Measurements from ENCODE around the gene DHX8. TPM values are rescaled to one million over a fixed set of nuclear protein-coding genes. Genes with fewer than 3 reads are reported as not detected.

DHX8 gene
- total RNA-seq, 1 donor from 2014 or later: 71.9 TPM

DNA sequence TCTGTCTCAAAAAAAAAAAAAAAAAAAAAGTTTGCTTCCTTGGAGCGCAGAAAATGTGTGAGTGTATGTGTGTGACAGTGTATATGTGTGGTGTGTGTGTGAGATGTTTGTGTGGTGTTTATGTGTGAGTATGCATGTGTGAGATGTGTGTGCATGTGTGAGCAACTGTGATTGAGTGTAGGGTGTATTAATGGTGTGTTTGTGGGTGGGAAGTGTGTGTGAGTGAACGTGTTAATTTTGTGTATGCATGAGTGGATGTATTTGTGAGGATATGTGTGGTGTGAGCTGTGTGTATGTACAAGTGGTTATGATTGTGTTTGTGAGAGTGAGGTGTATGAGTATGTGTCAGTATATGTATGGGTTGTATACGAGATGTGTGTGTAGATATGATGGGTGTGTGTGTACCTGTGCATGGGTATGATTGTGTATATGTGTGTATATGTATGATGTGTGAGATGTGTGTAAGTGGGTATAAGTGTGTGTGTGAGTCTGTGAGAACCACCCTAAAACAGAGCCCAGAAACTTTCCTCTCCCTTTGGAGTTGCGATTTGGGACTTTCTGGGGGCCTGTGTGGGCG is 84.8 kb downstream of the DHX8 start:
- no peak overlapping the region for H3K4me3 Mint-ChIP-seq
- DNase-seq (ENCODE audit: low spot score in 2 of 2, unreplicated experiment in 2 of 2): no peak
- H3K27ac Mint-ChIP-seq: no peak overlapping the region
- H3K9me3 Mint-ChIP-seq: no peaks in the 10 kb centered on the region
- no peaks in the 10 kb centered on the region for H3K4me1 Mint-ChIP-seq
- TF ChIP-seq, protein P1, sequence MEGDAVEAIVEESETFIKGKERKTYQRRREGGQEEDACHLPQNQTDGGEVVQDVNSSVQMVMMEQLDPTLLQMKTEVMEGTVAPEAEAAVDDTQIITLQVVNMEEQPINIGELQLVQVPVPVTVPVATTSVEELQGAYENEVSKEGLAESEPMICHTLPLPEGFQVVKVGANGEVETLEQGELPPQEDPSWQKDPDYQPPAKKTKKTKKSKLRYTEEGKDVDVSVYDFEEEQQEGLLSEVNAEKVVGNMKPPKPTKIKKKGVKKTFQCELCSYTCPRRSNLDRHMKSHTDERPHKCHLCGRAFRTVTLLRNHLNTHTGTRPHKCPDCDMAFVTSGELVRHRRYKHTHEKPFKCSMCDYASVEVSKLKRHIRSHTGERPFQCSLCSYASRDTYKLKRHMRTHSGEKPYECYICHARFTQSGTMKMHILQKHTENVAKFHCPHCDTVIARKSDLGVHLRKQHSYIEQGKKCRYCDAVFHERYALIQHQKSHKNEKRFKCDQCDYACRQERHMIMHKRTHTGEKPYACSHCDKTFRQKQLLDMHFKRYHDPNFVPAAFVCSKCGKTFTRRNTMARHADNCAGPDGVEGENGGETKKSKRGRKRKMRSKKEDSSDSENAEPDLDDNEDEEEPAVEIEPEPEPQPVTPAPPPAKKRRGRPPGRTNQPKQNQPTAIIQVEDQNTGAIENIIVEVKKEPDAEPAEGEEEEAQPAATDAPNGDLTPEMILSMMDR (IDR thresholded peaks at IDR 0.05; ENCODE audit: unreplicated experiment): no peak
- H3K36me3 Mint-ChIP-seq: no peaks in the 10 kb centered on the region
- H3K27me3 Mint-ChIP-seq (ENCODE audit: low read depth): peaks cover 7% of the 10 kb centered on the region

- Mint-ChIP-seq H3K36me3 (no peaks in the 10 kb centered on the region), H3K4me3 (no peak overlapping the region), H3K9me3 (no peaks in the 10 kb centered on the region), H3K27ac (no peak overlapping the region), H3K4me1 (no peaks in the 10 kb centered on the region), H3K27me3 (ENCODE audit: low read depth) (no peaks in the 10 kb centered on the region)
- no peak for DNase-seq (ENCODE audit: low spot score in 2 of 2, unreplicated experiment in 2 of 2)
- TF ChIP-seq, protein P1 (IDR thresholded peaks at IDR 0.05; ENCODE audit: unreplicated experiment): no peak
Measured at GRCh38 chr17:43570518-43570928, 86.7 kb downstream of the DHX8 start.

GRCh38 chr17:43572368-43572980 is 88.7 kb downstream of the DHX8 start:
- H3K4me1 Mint-ChIP-seq: peaks cover 7% of the 10 kb centered on the region
- H3K27ac Mint-ChIP-seq: no peak overlapping the region
- TF ChIP-seq, protein P1 (IDR thresholded peaks at IDR 0.05; ENCODE audit: unreplicated experiment): no peak
- H3K9me3 Mint-ChIP-seq: no peaks in the 10 kb centered on the region
- H3K27me3 Mint-ChIP-seq (ENCODE audit: low read depth): peaks cover 2% of the 10 kb centered on the region
- H3K36me3 Mint-ChIP-seq: no peaks in the 10 kb centered on the region
- DNase-seq (ENCODE audit: low spot score in 2 of 2, unreplicated experiment in 2 of 2): no peak
- H3K4me3 Mint-ChIP-seq: no peak overlapping the region

DNA sequence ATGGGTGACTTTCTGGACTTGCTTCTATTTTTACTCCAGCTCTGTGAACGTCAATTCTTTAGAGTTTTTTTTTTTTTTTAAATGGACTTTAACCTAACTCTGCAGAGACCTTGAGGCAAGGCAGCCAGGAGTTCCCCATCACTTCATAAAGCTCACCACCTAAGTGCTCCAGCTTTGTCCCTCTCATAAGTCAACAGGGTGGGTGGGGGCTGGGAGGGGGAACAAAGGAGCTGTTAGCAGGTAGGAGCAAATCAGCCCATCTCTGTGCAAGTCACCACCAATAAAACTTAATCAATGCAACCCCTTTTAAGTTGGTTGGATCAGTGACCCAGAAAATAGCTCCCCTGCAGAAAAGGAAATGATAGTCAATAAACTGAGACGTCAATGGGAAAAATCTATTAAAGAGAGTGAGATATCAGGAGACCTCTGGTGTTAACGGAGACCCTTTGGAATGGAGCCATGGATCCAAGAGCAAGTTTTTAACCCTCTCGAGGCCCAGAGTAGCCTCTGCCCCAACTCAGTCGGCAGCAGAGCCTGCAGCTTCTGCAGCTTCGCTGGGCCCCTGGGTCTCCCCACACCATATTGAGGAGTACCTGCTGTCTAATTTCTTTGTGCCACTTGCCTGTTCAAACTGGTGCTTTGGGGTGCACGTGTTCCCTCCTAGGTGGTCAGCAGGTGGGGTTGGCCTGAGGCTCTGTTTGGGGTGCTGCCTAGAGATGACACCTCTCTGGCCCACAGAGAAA is 90.0 kb downstream of the DHX8 start:
- H3K27me3 Mint-ChIP-seq (ENCODE audit: low read depth): peaks cover 2% of the 10 kb centered on the region
- H3K9me3 Mint-ChIP-seq: no peaks in the 10 kb centered on the region
- TF ChIP-seq, protein P1 (IDR thresholded peaks at IDR 0.05; ENCODE audit: unreplicated experiment): no peak
- DNase-seq (ENCODE audit: low spot score in 2 of 2, unreplicated experiment in 2 of 2): no peak
- H3K4me1 Mint-ChIP-seq: peaks cover 16% of the 10 kb centered on the region
- no peak overlapping the region for H3K4me3 Mint-ChIP-seq
- no peak overlapping the region for H3K27ac Mint-ChIP-seq
- no peaks in the 10 kb centered on the region for H3K36me3 Mint-ChIP-seq

DNA sequence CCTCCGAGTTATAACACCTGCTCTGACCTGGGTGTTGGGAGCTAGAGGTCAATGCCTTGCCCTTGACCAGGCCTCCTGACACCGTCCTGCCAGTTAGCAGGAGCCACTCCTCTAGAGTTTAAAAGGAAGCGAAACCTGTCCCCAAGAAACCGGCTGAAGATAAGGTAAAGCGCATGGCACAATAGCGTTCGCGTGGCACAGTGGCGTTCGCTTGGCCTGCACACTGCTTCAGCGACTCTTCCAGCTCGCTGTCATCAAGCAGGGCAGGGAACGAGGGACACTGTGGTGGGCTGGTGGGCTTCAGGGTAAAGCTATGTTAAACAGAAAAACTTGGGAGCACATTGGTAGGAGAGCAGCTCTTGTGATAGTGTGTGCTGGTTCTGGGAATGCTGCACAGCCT is 90.6 kb downstream of the DHX8 start:
- Mint-ChIP-seq H3K27ac (no peak overlapping the region), H3K4me3 (no peak overlapping the region), H3K9me3 (no peaks in the 10 kb centered on the region)

More for the DNA sequence above, 90.6 kb downstream of the DHX8 start:
- Mint-ChIP-seq H3K36me3 (no peaks in the 10 kb centered on the region), H3K27me3 (ENCODE audit: low read depth) (peaks cover 2% of the 10 kb centered on the region), H3K4me1 (peaks cover 22% of the 10 kb centered on the region)
- no peak for DNase-seq (ENCODE audit: low spot score in 2 of 2, unreplicated experiment in 2 of 2)
- TF ChIP-seq, protein P1 (IDR thresholded peaks at IDR 0.05; ENCODE audit: unreplicated experiment): no peak
